ENCODE results near the gene AARS2.

AARS2 gene

GRCh38 chr6:44270526-44271405, 42.4 kb downstream of the AARS2 start:
- no peak for TF ChIP-seq Cebpa-rat (IDR thresholded peaks at IDR 0.05)
- Histone ChIP-seq H3K27me3 (peaks cover 58 to 78% (median 65%) of the 10 kb centered on the region in 11 experiments), H3K36me3 (no peaks in the 10 kb centered on the region), H3K4me2 (peak overlapping the region; percentile 80 to 93 (median 88)), H3K4me1 (peaks cover 16 to 41% (median 26%) of the 10 kb centered on the region in 10 experiments), H3K9ac (peak overlapping the region in 10 of 11 experiments; percentile 40 to 67 (median 49); a peak in 15 of 22 replicates), H3K4me3 (peak overlapping the region; percentile 54 to 72 (median 63)), H3K9me3 (replicated peaks in 1 of 11) (no peaks in the 10 kb centered on the region), H4K20me1 (peaks cover 0 to 51% (median 15%) of the 10 kb centered on the region in 11 experiments; a peak in 10 of 22 replicates), H3K27ac (no peak overlapping the region)

DNA sequence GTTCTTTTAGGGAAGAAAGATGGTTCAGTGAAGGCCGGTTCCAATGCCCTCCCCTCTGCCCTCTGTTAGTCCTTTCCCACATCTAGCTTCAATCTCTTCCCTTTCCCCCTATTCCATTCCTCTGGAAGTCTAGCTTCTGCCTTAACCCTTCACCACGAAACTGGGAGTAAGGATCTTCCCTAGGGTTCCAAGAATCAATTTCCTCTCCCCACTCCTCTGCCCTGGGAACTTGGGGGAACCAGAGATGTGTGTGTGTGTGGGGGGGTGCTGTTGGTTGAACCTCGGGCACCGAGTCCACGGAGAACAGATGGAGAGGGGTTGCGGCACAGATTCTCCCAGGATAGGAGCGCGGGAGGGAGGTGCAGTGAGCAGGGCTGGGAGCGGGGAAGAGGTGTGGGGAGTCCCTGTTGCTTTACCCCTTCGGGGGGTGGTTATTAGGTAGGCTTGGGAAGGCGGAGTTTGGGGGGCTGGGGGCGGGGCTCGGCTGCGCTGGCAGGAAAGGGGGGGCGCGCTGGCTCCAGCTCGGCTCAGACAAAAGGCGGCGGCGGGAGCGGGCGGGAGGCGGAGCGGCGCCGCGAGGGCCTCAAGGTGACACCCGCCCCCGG, 43.1 kb downstream of the AARS2 start, which contains the start of gene TMEM151B:
Gene TMEM151B (plus strand): TSS at position 530 of the 605 bp plus-strand sequence. CDS start 293 bp downstream, outside the sequence.
- Histone ChIP-seq H3K4me2 (peak within 1 kb of the TSS; percentile 80 to 93 (median 88)), H3K36me3 (no peaks in the 10 kb centered on the region), H3K4me3 (peak within 1 kb of the TSS; percentile 54 to 72 (median 63)), H3K27me3 (peaks cover 52 to 71% (median 58%) of the 10 kb centered on the region in 11 experiments), H3K9ac (peak within 1 kb of the TSS in 10 of 11 experiments; percentile 40 to 67 (median 49); a peak in 15 of 22 replicates), H3K4me1 (peaks cover 18 to 42% (median 28%) of the 10 kb centered on the region in 10 experiments), H4K20me1 (peaks cover 0 to 44% (median 15%) of the 10 kb centered on the region in 11 experiments; a peak in 10 of 22 replicates), H3K27ac (no peak within 1 kb of the TSS), H3K9me3 (replicated peaks in 1 of 11) (no peaks in the 10 kb centered on the region)
- no peak for TF ChIP-seq Cebpa-rat (IDR thresholded peaks at IDR 0.05)

- Histone ChIP-seq H3K9ac (no peak overlapping the region), H3K27ac (no peak overlapping the region), H3K27me3 (peaks cover 52 to 64% (median 58%) of the 10 kb centered on the region in 11 experiments), H3K36me3 (no peaks in the 10 kb centered on the region), H4K20me1 (peaks cover 0 to 44% (median 20%) of the 10 kb centered on the region in 11 experiments; a peak in 13 of 22 replicates), H3K9me3 (replicated peaks in 1 of 11) (no peaks in the 10 kb centered on the region), H3K4me3 (no peak overlapping the region), H3K4me2 (peak overlapping the region in 8 of 11 experiments; percentile 32 to 60 (median 42); a peak in 8 of 22 replicates), H3K4me1 (peaks cover 18 to 42% (median 28%) of the 10 kb centered on the region in 10 experiments)
- no peak for TF ChIP-seq Cebpa-rat (IDR thresholded peaks at IDR 0.05)
Observed at GRCh38 chr6:44269178-44269920, 43.8 kb downstream of the AARS2 start.

DNA sequence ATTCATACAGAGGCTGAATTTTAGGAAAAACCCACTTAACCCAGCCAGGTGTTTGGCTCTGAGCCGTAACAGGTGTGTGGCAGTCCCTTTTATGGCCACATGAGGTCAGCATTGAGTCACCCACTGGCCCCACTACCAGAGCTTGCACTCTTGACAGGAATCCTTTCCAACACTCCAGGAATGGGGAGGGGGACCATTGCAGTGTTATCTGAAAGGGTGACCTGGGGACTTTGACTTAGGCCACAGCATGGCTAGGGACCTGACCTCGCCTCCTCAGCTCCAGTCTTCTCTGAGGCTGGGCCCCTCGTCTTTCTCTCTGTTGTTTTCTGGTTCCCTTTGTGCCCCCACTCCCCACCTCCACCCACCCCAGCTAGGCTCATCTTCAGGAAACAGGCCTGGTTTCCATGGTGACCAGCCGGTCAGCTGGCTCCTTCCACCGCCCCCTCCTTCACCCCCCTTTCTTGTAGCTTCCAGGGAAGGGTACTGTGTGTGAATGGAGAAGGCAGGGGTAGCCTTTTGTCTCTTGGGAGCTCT, 45.0 kb downstream of the AARS2 start:
- TF ChIP-seq Cebpa-rat (IDR thresholded peaks at IDR 0.05) = no peak
- peak overlapping the region in 10 of 11 experiments; percentile 2 to 67 (median 52); a peak in 14 of 22 replicates for H3K4me2 ChIP-seq
- H3K9ac ChIP-seq = no peak overlapping the region
- peaks cover 51 to 55% (median 52%) of the 10 kb centered on the region in 11 experiments for H3K27me3 ChIP-seq
- no peaks in the 10 kb centered on the region for H3K9me3 ChIP-seq (replicated peaks in 1 of 11)
- no peak overlapping the region for H3K4me3 ChIP-seq
- H3K27ac ChIP-seq = no peak overlapping the region
- peaks cover 0 to 2% (median 0%) of the 10 kb centered on the region in 11 experiments; a peak in 3 of 22 replicates for H3K36me3 ChIP-seq
- H3K4me1 ChIP-seq = peaks cover 27 to 46% (median 37%) of the 10 kb centered on the region in 10 experiments
- peaks cover 0 to 49% (median 31%) of the 10 kb centered on the region in 11 experiments; a peak in 19 of 22 replicates for H4K20me1 ChIP-seq

GRCh38 chr6:44267252-44267651, 45.9 kb downstream of the AARS2 start:
- Histone ChIP-seq H3K4me1 (peaks cover 36 to 55% (median 46%) of the 10 kb centered on the region in 10 experiments), H3K9me3 (replicated peaks in 1 of 11) (no peaks in the 10 kb centered on the region), H3K36me3 (peaks cover 0 to 12% (median 6%) of the 10 kb centered on the region in 11 experiments; a peak in 20 of 22 replicates), H3K4me3 (no peak overlapping the region), H4K20me1 (peaks cover 0 to 57% (median 40%) of the 10 kb centered on the region in 11 experiments; a peak in 21 of 22 replicates), H3K4me2 (peak overlapping the region in 2 of 11 experiments; percentile 71 to 74; a peak in 1 of 22 replicates), H3K27me3 (peaks cover 41 to 45% (median 43%) of the 10 kb centered on the region in 11 experiments), H3K9ac (no peak overlapping the region), H3K27ac (no peak overlapping the region)
- no peak for TF ChIP-seq Cebpa-rat (IDR thresholded peaks at IDR 0.05)

DNA sequence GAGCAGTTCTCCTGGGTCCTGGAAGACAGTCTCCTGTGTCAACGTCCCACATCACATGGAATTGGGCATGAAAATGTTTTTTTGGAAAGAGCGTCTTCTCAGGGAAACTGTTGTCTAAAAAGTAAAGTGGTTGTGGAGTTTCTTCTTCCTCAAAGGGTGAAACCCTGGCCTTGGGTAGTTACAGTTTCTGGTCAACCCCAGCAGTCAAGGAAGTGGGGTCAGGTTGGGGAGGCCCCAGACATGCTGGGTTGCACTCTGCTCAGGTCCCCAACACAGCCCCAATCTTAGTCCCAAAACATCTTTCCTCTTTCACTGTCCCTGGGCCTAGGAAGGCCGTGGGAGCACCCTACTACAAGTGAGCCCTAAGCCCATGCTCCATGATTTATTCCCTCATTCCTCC, 46.8 kb downstream of the AARS2 start:
- peaks cover 6 to 59% (median 44%) of the 10 kb centered on the region in 11 experiments; a peak in 21 of 22 replicates for H4K20me1 ChIP-seq
- no peak overlapping the region for H3K9ac ChIP-seq
- H3K4me1 ChIP-seq = peaks cover 45 to 64% (median 55%) of the 10 kb centered on the region in 10 experiments
- no peaks in the 10 kb centered on the region for H3K9me3 ChIP-seq (replicated peaks in 1 of 11)
- peak overlapping the region in 4 of 11 experiments; percentile 53 to 94 (median 59); a peak in 6 of 22 replicates for H3K27ac ChIP-seq
- H3K27me3 ChIP-seq = peaks cover 32 to 36% (median 34%) of the 10 kb centered on the region in 11 experiments
- H3K36me3 ChIP-seq = peaks cover 7 to 21% (median 15%) of the 10 kb centered on the region in 11 experiments
- TF ChIP-seq Cebpa-rat (IDR thresholded peaks at IDR 0.05) = no peak
- no peak overlapping the region for H3K4me3 ChIP-seq
- H3K4me2 ChIP-seq = peak overlapping the region in 7 of 11 experiments; percentile 56 to 98 (median 71); a peak in 12 of 22 replicates

DNA sequence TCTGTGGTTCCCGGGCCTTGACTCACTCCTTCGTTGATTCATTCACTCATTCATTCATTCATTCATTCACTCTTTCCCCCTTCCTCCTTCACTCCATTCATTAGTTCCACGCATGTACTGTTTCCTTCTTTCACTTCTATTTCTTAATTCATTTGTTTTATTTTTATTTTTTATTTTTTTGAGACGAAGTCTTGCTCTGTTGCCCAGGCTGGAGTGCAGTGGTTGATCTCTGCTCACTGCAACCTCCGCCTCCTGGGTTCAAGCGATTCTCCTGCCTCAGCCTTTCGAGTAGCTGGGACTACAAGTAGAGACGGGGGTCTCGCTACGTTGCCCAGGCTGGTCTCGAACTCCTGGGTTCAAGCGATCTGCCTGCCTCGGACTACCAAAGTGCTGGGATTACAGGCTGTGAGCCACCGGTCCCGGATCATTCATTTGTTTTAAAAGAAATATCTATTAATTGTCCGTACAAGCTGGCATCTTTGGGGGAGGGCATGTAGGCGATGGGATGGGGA, 47.4 kb downstream of the AARS2 start:
- Histone ChIP-seq H3K27ac (peak overlapping the region in 7 of 11 experiments; percentile 26 to 94 (median 55); a peak in 11 of 22 replicates), H3K4me3 (peak overlapping the region in 9 of 10 experiments; percentile 83 to 98 (median 95); a peak in 11 of 20 replicates)
- no peak for TF ChIP-seq Cebpa-rat (IDR thresholded peaks at IDR 0.05)

More for the DNA sequence above, 47.4 kb downstream of the AARS2 start:
- Histone ChIP-seq H3K4me2 (peak overlapping the region in 10 of 11 experiments; percentile 9 to 98 (median 70); a peak in 19 of 22 replicates), H4K20me1 (peaks cover 11 to 58% (median 47%) of the 10 kb centered on the region in 11 experiments; a peak in 21 of 22 replicates), H3K36me3 (peaks cover 13 to 26% (median 20%) of the 10 kb centered on the region in 11 experiments), H3K9me3 (replicated peaks in 1 of 11) (no peaks in the 10 kb centered on the region), H3K4me1 (peaks cover 51 to 70% (median 60%) of the 10 kb centered on the region in 10 experiments), H3K27me3 (peaks cover 27 to 31% (median 29%) of the 10 kb centered on the region in 11 experiments), H3K9ac (peak overlapping the region in 5 of 11 experiments; percentile 4 to 94 (median 90); a peak in 5 of 22 replicates)
